ENCODE results near the gene ALDH16A1.

GRCh38 chr19:49502866-49503581 is 50.0 kb downstream of the ALDH16A1 start:
- TF ChIP-seq, protein P1, sequence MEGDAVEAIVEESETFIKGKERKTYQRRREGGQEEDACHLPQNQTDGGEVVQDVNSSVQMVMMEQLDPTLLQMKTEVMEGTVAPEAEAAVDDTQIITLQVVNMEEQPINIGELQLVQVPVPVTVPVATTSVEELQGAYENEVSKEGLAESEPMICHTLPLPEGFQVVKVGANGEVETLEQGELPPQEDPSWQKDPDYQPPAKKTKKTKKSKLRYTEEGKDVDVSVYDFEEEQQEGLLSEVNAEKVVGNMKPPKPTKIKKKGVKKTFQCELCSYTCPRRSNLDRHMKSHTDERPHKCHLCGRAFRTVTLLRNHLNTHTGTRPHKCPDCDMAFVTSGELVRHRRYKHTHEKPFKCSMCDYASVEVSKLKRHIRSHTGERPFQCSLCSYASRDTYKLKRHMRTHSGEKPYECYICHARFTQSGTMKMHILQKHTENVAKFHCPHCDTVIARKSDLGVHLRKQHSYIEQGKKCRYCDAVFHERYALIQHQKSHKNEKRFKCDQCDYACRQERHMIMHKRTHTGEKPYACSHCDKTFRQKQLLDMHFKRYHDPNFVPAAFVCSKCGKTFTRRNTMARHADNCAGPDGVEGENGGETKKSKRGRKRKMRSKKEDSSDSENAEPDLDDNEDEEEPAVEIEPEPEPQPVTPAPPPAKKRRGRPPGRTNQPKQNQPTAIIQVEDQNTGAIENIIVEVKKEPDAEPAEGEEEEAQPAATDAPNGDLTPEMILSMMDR (IDR thresholded peaks at IDR 0.05): peak; percentile 41 to 90 (median 61)
- TF ChIP-seq EP300 (IDR thresholded peaks at IDR 0.05) (peak in 1 of 2 donors; percentile 30), POLR2A (IDR thresholded peaks at IDR 0.05) (no peak)
